Astrocyte (in vitro differentiated cells and primary cell): ENCODE data around the gene SRSF8.

Source experiments
- EZH2 ChIP-seq: IDR thresholded peaks from 2 replicates; pipeline ENCODE4 v1.6.1; 2012; ENCODE audit warnings: mild to moderate bottlenecking, low read length, inconsistent platforms; ENCODE audit not compliant: insufficient read depth
- TF ChIP-seq, protein P1 (sequence below): IDR thresholded peaks from 2 replicates; pipeline ENCODE4 v1.5.1; 2011; ENCODE audit warnings: low read depth, mild to moderate bottlenecking, inconsistent platforms, low read length, moderate library complexity; ENCODE audit not compliant: insufficient read depth

- TF ChIP-seq, protein P1, sequence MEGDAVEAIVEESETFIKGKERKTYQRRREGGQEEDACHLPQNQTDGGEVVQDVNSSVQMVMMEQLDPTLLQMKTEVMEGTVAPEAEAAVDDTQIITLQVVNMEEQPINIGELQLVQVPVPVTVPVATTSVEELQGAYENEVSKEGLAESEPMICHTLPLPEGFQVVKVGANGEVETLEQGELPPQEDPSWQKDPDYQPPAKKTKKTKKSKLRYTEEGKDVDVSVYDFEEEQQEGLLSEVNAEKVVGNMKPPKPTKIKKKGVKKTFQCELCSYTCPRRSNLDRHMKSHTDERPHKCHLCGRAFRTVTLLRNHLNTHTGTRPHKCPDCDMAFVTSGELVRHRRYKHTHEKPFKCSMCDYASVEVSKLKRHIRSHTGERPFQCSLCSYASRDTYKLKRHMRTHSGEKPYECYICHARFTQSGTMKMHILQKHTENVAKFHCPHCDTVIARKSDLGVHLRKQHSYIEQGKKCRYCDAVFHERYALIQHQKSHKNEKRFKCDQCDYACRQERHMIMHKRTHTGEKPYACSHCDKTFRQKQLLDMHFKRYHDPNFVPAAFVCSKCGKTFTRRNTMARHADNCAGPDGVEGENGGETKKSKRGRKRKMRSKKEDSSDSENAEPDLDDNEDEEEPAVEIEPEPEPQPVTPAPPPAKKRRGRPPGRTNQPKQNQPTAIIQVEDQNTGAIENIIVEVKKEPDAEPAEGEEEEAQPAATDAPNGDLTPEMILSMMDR = no peak
- no peak for TF ChIP-seq EZH2
Observed at GRCh38 chr11:95091663-95092180, 25.0 kb downstream of the SRSF8 start.
